Activated CD4-positive, alpha-beta T cell treated with anti-CD3 and anti-CD28 coated beads, Interleukin-2, amount 50 U/mL, for 48 hours (primary cell): ENCODE measurements around the gene N4BP2L2.
A peak's percentile ranks its signal among the peaks of the same experiment; 100 is the strongest.
"Not testable (repeated sequence)": the region's sequence is repeated elsewhere in the genome, so short reads cannot be mapped to it uniquely, and the experiment has no call there.

ENCODE experiments used
- DNase-seq, 2 experiments: peaks; one replicate each; pipeline ENCODE4 v3.0.0-alpha.2; 2020

Gene N4BP2L2

DNA sequence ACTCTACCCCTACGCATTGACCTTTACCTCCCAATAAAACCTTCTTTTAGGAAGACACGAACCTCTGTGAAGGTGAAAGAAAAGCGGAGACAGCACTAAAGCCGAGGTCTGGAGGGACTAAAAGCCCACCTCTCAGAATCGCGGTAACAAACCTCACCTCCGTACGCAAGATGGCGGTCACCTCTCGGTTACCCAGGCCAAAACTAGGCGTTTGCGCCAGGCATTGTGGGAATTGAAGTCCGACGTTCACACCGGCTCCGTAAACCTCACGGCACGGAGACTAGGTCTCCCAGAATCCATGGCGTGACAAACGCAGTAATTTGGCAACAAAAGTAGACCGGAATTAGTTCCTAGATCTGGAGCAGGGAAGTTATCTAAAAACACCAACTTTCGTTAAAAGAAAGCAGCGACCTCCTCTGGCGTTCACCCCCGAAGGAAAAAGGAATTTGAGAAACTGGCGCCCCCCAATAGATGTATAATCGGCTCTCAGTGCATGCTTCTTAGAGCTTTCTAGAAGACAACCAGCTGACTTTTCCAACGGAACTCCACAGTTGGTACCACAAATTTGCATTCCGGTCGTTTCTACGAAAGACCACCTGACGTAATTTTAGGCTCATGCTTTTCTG is at the start of gene N4BP2L2:
TSS of gene N4BP2L2 (minus strand) at position 175 of the 626 bp plus-strand sequence. CDS start 1,768 bp downstream, outside the sequence.
- peak; percentile 87 to 91 for DNase-seq

GRCh38 chr13:32587811-32588170 is 49.2 kb upstream of the N4BP2L2 start:
- DNase-seq = no peak

GRCh38 chr13:32587011-32587810 is 48.6 kb upstream of the N4BP2L2 start:
- DNase-seq = peak; percentile 58 to 67

GRCh38 chr13:32586080-32586900 is 47.7 kb upstream of the N4BP2L2 start, which contains the start of gene PDS5B:
Gene PDS5B (plus strand): TSS chr13:32586452. CDS start chr13:32648773, 62,321 bp downstream.
- peak; percentile 90 to 91 for DNase-seq

- peak; percentile 7 to 8 for DNase-seq
Measured at GRCh38 chr13:32585550-32586079, 47.0 kb upstream of the N4BP2L2 start.

DNA sequence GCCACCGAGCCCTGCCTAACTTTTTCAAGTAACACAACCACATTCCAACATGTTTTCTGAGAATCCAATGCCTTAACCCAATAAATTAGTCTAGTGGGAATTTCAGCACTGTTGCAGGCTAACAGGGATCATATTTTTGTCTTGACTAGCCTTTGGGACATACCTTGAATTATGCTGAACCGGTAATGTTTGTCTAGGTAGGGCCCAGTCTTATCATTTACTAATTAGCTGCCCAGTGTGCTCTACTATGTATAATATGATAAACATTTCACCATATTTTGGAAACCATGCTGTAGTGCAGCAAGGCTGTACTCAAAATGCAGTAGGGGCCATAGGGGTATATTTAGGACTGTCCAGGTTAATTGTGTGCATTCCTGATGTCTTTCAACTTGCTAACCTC is 44.4 kb upstream of the N4BP2L2 start:
- no peak for DNase-seq

DNA sequence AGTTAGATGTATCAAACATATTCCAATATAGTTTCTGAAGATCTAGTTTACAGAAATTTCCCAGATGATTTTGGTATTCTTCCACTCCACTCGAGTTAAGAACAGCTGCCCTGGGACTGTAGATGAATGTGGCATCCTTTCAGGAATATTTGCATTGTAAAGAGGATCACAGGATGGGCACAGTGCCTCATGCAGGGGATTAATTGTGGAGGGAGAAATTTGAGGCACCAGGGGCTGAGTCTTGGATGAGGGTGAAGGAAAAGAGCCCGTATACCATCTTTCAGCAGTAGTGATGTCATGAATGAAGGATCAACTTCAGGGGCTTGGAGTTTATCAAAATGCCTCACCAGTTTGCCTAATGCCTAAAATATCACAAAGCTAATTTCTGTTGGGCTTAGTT is 43.7 kb upstream of the N4BP2L2 start:
- DNase-seq = no peak

GRCh38 chr13:32581177-32581786 is 42.7 kb upstream of the N4BP2L2 start:
- DNase-seq = no peak

DNA sequence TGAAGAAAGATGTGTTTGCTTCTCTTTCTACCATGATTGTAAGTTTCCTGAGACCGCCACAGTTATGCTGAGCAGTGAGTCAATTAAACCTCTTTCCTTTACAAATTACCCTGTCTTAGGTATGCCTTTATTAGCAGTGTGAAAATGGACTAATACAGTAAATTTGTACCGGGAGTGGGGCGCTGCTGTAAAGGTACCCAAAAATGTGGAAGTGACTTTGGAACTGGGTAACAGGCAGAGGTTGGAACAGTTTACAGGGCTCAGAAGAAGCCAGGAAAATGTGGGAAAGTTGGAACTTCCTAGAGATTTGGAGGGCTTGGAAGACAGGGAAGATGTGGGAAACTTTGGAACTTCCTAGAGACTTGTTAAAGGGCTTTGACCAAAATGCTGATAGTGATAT is 38.4 kb upstream of the N4BP2L2 start:
- DNase-seq = no peak

- DNase-seq = not testable (repeated sequence)
Measured at GRCh38 chr13:32575687-32576086, 37.1 kb upstream of the N4BP2L2 start.

GRCh38 chr13:32560842-32561241 is 22.2 kb upstream of the N4BP2L2 start:
- not testable (repeated sequence) for DNase-seq

- no peak for DNase-seq
Measured at GRCh38 chr13:32555613-32556012, 17.0 kb upstream of the N4BP2L2 start.

DNA sequence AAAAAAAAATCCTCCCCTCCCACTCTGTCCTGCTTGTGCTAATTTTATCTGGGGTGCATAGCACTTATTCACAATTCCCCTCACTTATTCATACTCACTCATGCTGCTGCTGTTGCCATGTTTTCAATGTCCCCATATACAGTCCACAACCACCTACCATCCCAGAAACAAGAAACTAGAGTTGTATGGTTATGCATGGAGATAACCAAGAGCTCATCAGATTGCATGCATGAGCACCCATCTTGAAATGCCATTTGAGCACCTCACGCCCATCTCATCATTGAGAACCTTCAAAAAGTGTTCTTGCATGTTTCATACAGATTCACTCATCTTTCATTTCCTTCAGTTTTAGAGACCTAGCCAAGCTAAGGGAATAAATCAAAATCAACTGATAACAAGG is 15.1 kb upstream of the N4BP2L2 start:
- DNase-seq = no peak

DNA sequence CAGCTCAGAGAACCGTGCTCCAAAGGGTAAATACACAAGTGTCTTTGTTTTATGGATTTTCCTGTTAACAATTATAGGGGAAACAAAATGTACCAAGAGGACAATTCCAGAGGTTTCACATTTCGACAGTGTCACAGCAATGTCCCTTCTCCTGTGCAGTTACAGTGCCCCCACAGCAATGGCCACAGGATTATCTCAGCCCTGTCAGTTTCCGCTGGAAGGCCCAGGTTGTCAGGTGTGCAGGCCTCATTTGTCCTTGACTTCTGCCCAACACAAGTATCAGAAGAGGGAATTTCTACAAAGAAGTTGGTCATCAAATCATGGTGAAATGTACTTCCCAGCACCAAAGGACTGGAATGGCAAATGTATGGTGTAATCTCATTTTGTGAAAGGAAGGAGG is 11.2 kb upstream of the N4BP2L2 start:
- no peak for DNase-seq

DNA sequence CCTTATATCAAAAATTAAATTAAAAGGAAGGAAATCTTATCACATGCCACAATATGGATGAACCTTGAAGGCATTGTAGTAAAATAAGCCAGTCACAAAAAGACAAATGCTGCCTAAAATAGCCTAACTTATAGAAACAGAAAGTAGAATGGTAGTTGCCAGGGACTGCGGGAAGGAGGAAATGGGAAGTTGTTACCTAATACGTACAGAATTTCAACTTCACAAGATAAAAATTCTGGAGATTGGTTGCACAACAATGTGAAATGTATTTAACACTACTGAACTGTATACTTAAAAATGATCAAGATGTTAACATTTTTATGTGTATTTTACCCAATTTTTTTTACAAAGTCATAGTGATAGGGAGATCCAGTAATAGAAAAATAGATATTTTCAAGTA is 10.2 kb upstream of the N4BP2L2 start:
- no peak for DNase-seq

DNA sequence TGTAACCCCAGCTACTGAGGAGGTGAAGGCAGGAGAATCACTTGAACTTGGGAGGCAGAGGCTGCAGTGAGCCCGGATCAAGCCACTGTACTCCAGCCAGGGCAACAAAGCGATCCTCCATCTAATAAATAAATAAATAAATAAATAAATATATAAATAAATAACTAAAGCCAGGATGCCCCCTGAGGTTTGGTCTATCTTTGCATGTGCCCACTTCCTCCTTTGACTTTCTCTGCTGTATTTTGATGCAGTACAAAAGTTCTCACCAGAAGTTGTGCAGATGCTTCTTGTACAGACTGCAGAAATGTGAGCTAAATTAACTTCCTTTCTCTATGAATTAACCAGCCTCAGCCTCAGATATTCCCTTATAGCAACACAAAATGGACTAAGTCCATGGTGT is 6.5 kb upstream of the N4BP2L2 start:
- no peak for DNase-seq

- no peak for DNase-seq
Measured at GRCh38 chr13:32542221-32542620, 3.6 kb upstream of the N4BP2L2 start.

DNA sequence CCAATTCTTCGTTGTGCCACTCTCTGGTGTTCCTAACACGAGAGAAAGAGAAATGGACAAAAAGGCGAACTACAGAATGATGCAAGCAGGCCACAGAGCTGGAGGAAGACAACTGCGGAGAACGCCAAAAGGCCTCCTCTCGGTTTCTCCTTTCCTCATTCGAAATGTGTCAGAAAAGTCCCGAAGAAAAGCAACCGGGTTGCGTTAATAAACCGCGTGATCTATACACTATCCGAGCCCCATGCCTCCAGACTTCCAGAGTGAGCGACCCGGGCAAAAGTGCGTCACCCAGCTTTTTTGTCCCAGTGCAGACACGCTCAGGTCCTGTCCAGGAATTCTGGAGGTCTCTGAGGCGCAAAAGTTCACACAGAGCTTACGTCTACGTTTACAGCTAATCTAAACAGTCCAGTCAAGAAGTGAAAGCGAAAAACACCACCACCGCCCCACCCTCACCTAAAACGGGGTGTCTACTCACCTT is 413 bp downstream of the N4BP2L2 start:
- peak in 1 of 2 experiments; percentile 71 for DNase-seq

DNA sequence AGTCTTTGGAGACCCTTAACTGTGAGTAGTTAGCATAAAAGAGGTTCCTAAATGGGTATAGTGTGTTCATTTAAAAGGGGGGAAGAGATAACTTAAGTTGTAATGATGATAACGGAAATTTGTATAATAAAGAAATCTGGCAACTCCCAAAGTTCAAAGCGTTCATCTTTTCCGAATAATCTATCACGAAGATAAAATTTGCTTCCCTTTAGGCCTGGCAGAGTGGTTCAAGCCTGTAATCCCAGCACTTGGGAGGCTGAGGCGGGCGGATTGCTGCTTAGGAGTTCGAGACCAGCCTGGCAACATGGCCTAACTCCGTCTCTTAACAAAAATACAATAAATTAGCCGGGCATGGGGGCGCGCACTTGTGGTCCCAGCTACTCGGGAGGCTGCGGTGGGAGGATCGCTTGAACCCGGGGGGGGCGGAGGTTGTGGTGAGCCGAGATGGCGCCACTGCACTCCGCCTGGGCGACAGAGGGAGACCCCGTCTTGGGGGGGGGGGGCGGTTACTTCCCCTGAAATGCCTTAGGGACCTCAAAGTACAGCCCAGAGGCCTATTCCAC is 934 bp downstream of the N4BP2L2 start:
- DNase-seq = peak; percentile 45 to 55

DNA sequence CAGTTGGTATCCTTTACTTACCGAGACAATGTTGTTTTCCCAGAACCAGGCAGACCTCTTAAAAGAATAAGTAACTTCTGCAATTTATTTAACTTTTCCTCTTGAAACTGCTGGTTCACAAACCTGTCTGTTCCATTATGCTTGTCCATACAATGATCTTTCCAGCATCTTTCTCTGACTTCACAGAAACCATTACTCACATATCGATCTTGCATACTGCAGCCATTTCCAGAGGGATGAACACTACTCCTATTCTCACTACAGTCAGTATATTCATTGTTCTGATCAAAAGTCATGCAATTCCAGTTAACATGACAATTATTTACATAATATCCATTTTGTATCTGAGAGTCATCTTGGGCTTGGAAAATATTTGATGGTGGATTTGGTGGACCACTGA is 2.8 kb downstream of the N4BP2L2 start:
- no peak for DNase-seq

DNA sequence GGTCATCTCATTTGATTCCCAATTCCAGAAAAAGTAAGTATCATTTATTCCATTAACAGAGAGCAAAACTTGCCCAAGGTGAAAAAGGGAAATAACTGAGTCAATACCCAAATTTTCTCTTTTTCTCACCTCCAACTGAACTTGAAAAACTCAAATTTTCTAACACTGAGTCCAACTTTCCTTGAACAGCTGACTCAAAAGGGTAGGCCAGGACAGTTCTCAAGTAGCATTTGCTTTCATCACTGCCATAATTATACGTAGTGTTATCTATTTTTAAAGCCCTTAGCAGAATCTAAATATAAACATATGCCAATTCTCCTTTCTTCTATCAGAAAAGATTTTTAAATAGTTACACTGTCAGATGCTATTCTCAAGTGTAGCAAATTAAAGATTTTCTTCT is 3.5 kb downstream of the N4BP2L2 start:
- no peak for DNase-seq

DNA sequence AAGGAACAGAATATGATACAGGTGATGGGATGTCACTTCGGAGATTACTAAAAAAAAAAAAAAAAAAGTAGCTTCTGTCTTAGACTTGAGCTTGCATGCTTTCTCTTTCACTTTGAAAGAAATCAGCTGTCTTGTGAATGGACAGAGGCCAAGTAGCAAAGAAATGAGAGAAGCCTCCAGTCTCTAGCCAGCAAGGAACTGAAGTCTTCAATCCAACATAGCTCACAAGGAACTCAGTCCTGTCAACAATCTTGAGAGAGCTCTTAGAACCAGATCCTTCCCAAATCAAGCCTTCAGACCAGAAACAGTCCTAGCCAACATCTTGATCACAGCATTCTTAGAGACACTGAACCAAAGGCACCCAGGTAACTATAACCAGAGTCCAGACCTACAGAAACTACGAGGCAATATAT is 7.7 kb downstream of the N4BP2L2 start:
- DNase-seq = no peak
